Glutamatergic neuron (in vitro differentiated cells): Measurements from ENCODE around the gene EYA4. TPM values are rescaled to one million over a fixed set of nuclear protein-coding genes. Genes with fewer than 3 reads are reported as not detected.
A peak's percentile ranks its signal among the peaks of the same experiment; 100 is the strongest.

Experiments
- DNase-seq: peaks from one replicate; pipeline ENCODE4 v3.0.0; 2022
- H3K27ac Mint-ChIP-seq: one replicate; pipeline ENCODE4 v1.8.0; 2020; ENCODE audit warnings: mild to moderate bottlenecking, mixed read lengths, inconsistent platforms; ENCODE audit not compliant: unreplicated experiment
- H3K27me3 Mint-ChIP-seq: one replicate; pipeline ENCODE4 v1.8.0; 2020; ENCODE audit warnings: mild to moderate bottlenecking, moderate library complexity, mixed read lengths, inconsistent platforms; ENCODE audit not compliant: unreplicated experiment
- H3K36me3 Mint-ChIP-seq: one replicate; pipeline ENCODE4 v1.8.0; 2020; ENCODE audit warnings: mild to moderate bottlenecking, mixed read lengths, inconsistent platforms; ENCODE audit not compliant: unreplicated experiment
- H3K4me1 Mint-ChIP-seq: one replicate; pipeline ENCODE4 v1.8.0; 2020; ENCODE audit warnings: mild to moderate bottlenecking, low read depth, mixed read lengths, inconsistent platforms; ENCODE audit not compliant: unreplicated experiment
- H3K4me3 Mint-ChIP-seq: one replicate; pipeline ENCODE4 v1.8.0; 2020; ENCODE audit warnings: mild to moderate bottlenecking, mixed read lengths, inconsistent platforms; ENCODE audit not compliant: unreplicated experiment
- H3K9me3 Mint-ChIP-seq: one replicate; pipeline ENCODE4 v1.8.0; 2020; ENCODE audit warnings: mild to moderate bottlenecking, moderate library complexity, mixed read lengths, inconsistent platforms; ENCODE audit not compliant: unreplicated experiment
- CTCF ChIP-seq: fragments of 200-600 bp; sonication (generic); IDR thresholded peaks from one replicate; pipeline ENCODE4 v1.5.0; 2021; ENCODE audit not compliant: partially characterized antibody, unreplicated experiment
- total RNA-seq: library from RNA; stranded (reverse); fragmentation: NEBNext Ultra II Directional; extraction: Animal tissue kit (Norgen Biotek cat#: 25700); gene quantifications from one replicate; pipeline ENCODE4 v1.2.1, GENCODE V29; 2021; ENCODE audit not compliant: unreplicated experiment

The EYA4 gene
- total RNA-seq, 1 donor from 2014 or later = not detected

DNA sequence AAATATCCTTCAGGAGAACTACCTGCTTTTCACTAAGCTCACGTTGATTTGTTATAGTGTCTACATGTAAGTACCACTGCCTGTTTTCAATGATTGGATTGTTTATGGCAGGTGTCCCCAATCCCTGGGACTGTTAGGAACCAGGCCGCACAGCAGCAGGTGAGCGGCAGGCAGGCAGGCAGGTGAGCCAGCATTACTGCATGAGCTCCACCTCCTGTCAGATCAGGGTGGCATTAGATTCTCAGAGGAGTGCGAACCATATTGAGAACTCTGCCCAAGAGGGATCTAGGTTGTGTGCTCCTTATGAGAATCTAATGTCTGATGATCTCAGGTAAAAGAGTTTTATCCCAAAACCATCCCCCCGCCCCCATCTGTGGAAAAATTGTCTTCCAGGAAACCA is 303.3 kb downstream of the EYA4 start:
- H3K27ac Mint-ChIP-seq = no peak overlapping the region
- no peak overlapping the region for H3K4me3 Mint-ChIP-seq
- peaks cover 29% of the 10 kb centered on the region for H3K4me1 Mint-ChIP-seq
- peaks cover 12% of the 10 kb centered on the region for H3K27me3 Mint-ChIP-seq
- no peak for DNase-seq
- no peaks in the 10 kb centered on the region for H3K36me3 Mint-ChIP-seq
- peaks cover 17% of the 10 kb centered on the region for H3K9me3 Mint-ChIP-seq
- TF ChIP-seq CTCF = no peak

DNA sequence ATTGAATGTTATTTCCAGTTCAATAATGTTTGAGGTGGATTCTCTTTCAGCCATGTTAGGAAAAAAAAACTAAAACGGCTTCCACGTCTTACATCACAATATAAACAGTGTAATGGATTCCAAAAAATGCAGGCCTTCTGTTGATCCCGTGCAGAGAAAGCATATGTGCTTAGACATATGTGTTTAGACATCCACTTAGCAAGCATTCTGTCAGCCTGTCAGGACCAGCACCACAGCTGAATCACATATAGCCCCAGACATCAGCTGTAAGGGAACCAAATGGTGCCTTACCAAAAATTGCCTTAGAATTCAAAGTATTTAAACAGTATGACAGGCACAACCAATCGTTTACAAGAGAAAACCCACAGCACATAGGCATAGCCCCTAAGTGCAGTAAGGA is 304.9 kb downstream of the EYA4 start:
- Mint-ChIP-seq H3K9me3 (peaks cover 17% of the 10 kb centered on the region), H3K4me3 (peak overlapping the region; percentile 69), H3K4me1 (peaks cover 31% of the 10 kb centered on the region), H3K36me3 (no peaks in the 10 kb centered on the region), H3K27ac (peak overlapping the region; percentile 90), H3K27me3 (peaks cover 12% of the 10 kb centered on the region)
- no peak for DNase-seq
- TF ChIP-seq CTCF = no peak

DNA sequence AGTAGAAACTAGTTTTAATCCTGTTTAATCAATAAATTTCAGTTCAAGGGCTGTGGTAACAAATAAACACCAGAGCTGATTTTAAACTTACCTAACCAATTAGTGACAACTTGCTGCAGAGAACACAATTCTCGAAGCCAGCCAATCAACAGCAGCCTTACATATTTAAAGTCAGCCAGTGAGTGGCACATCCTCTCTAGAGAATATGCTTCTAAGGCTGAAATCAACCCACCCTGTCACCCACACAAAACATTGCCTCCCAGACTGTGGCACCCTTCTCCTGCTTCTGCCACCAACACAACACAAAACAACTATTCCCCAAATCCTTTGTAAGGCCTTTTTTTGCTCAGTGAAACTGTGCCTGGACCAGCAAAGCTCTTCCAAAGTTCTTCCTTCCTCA is 306.0 kb downstream of the EYA4 start:
- DNase-seq = no peak
- no peak overlapping the region for H3K27ac Mint-ChIP-seq
- TF ChIP-seq CTCF = no peak
- H3K4me1 Mint-ChIP-seq = peaks cover 31% of the 10 kb centered on the region
- H3K9me3 Mint-ChIP-seq = peaks cover 14% of the 10 kb centered on the region
- H3K27me3 Mint-ChIP-seq = peaks cover 10% of the 10 kb centered on the region
- no peaks in the 10 kb centered on the region for H3K36me3 Mint-ChIP-seq
- no peak overlapping the region for H3K4me3 Mint-ChIP-seq

DNA sequence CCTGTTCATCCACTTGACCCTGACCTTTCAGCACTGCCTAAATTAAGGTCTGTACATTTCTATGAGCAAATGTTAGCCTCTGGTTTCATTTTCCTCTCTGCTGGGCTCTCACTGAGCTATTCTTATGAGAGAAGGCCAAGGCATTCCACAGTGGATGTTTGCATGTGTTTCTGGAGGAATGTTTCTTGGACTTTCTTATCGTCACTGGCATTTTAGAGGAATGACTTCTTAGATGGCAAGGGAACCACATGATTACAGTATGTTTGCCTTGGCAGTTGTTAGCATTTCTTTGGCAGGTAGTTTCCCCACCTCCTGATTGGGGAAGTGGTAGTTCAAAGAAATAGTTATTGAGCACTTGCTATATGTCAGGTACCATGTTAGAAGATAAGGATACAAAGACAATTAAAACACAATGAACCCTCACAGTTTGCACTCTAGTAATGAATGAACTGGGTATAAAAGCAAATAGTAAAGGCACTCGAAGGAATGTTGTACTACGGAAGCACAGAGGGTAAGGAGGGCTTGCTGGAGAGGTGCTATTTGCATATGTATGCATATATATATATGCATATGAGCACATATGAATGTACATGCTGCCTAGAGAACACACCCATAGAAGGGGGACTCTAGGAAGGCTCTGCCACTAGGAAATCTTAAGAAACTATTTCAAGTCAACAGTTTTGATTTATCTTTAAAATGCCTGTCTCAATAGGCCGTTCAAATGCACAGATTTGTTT is 307.4 kb downstream of the EYA4 start:
- no peaks in the 10 kb centered on the region for H3K36me3 Mint-ChIP-seq
- H3K4me3 Mint-ChIP-seq = no peak overlapping the region
- H3K27ac Mint-ChIP-seq = no peak overlapping the region
- H3K27me3 Mint-ChIP-seq = peaks cover 10% of the 10 kb centered on the region
- TF ChIP-seq CTCF = no peak
- H3K9me3 Mint-ChIP-seq = peaks cover 14% of the 10 kb centered on the region
- DNase-seq = no peak
- peaks cover 31% of the 10 kb centered on the region for H3K4me1 Mint-ChIP-seq

DNA sequence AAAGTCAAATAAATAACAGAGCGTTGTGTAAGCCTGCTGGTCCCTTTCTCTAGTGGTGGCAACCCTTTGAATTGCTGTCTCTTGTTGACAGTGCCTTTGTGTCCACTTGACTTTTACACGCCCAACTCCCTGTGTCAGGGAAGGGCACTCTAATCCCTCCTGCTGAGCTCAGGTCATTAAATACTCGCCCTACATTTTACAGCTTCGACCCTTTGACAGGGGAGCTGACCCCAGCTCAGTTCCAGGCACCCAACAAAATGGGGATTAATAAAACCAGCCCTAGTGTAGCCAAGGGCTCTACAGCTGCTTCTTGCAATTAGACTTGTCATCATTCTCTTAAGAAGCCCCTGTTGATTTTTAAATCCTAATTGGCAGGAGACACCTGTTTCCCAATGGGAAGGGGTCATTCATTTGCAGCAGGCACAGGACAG is 308.2 kb downstream of the EYA4 start:
- Mint-ChIP-seq H3K27me3 (peaks cover 8% of the 10 kb centered on the region), H3K4me3 (no peak overlapping the region)
- no peak for TF ChIP-seq CTCF

More for the DNA sequence above, 308.2 kb downstream of the EYA4 start:
- Mint-ChIP-seq H3K27ac (no peak overlapping the region), H3K9me3 (peaks cover 15% of the 10 kb centered on the region), H3K36me3 (no peaks in the 10 kb centered on the region), H3K4me1 (peaks cover 31% of the 10 kb centered on the region)
- no peak for DNase-seq
